Measurements from ENCODE around the gene CEMIP. TPM values are rescaled to one million over a fixed set of nuclear protein-coding genes. Genes with fewer than 3 reads are reported as not detected.

CEMIP gene, protein sequence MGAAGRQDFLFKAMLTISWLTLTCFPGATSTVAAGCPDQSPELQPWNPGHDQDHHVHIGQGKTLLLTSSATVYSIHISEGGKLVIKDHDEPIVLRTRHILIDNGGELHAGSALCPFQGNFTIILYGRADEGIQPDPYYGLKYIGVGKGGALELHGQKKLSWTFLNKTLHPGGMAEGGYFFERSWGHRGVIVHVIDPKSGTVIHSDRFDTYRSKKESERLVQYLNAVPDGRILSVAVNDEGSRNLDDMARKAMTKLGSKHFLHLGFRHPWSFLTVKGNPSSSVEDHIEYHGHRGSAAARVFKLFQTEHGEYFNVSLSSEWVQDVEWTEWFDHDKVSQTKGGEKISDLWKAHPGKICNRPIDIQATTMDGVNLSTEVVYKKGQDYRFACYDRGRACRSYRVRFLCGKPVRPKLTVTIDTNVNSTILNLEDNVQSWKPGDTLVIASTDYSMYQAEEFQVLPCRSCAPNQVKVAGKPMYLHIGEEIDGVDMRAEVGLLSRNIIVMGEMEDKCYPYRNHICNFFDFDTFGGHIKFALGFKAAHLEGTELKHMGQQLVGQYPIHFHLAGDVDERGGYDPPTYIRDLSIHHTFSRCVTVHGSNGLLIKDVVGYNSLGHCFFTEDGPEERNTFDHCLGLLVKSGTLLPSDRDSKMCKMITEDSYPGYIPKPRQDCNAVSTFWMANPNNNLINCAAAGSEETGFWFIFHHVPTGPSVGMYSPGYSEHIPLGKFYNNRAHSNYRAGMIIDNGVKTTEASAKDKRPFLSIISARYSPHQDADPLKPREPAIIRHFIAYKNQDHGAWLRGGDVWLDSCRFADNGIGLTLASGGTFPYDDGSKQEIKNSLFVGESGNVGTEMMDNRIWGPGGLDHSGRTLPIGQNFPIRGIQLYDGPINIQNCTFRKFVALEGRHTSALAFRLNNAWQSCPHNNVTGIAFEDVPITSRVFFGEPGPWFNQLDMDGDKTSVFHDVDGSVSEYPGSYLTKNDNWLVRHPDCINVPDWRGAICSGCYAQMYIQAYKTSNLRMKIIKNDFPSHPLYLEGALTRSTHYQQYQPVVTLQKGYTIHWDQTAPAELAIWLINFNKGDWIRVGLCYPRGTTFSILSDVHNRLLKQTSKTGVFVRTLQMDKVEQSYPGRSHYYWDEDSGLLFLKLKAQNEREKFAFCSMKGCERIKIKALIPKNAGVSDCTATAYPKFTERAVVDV (N-terminal part only)
- polyA plus RNA-seq (ENCODE audit: insufficient read length in 10 of 10), result 1 to 10 TPM in 9 of 10 donors, under 1 TPM in 1; 0.94 to 3.5 (median 2.0) TPM
- long read RNA-seq, donor 1, result 0 reads
- long read RNA-seq, donor 2, partial matches to known transcripts, result 40 of 40 reads
- long read RNA-seq, donor 2, other reads (novel, unspliced or antisense), result 0 of 40 reads
- long read RNA-seq, donor 3, result 0 reads
- long read RNA-seq, donor 4, result 0 reads
- long read RNA-seq, donor 5, result 0 reads
- long read RNA-seq, donor 6, result 0 reads
- long read RNA-seq, donor 7, result 0 reads
- long read RNA-seq, donor 8, result 0 reads
- long read RNA-seq, donor 9, result 0 reads

DNA sequence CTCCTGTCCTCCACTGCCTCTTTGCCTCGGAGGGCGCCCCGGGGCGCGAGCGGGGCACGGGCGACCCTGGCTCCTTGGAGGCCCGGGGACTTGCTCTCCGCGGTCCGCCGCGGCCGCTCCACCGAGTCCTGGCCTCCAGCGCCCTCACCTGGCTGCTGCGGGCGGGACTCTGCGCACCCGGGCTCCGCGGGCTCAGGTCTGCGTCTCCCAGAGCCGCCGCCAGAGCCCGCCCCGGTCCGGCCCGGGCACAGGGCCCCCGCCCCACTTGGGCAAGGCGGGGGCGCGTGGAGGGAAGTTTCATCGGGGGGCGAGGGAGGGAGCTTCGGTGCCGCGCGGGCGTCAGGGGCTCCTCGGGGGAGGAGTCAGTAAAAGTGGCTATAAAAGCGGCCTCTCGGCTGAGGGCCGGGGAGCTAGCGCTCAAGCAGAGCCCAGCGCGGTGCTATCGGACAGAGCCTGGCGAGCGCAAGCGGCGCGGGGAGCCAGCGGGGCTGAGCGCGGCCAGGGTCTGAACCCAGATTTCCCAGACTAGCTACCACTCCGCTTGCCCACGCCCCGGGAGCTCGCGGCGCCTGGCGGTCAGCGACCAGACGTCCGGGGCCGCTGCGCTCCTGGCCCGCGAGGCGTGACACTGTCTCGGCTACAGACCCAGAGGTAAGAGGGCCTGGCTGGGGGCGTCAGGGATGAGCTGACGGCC lies at the start of gene CEMIP:
Gene CEMIP, plus strand, starts transcription at position 407 of the 694 bp plus-strand sequence. CDS start 94,510 bp downstream, outside the sequence.
- DNase-seq, result peak; percentile 74 to 87 (median 77)

DNA sequence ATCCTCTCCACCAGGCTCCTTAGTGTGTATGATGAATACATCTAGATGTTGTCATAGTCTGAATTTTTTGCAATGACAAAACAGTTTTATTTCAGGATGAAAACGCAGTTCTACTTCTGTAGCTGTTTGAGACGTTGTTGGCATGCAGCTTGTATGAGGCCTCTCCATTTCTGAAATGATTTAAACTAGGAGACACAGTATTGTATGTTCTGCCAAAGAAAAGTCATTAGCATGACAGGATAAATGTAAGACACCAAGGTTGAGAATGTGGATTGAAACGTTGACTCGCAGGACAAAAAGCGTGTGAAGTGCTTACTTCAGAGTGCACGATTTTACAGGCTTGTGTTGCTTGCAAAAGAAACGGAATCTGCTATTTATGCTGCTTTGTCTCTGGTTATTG lies 48.8 kb upstream of the CEMIP start:
- peak in 1 of 3 donors; percentile 34 for DNase-seq

DNA sequence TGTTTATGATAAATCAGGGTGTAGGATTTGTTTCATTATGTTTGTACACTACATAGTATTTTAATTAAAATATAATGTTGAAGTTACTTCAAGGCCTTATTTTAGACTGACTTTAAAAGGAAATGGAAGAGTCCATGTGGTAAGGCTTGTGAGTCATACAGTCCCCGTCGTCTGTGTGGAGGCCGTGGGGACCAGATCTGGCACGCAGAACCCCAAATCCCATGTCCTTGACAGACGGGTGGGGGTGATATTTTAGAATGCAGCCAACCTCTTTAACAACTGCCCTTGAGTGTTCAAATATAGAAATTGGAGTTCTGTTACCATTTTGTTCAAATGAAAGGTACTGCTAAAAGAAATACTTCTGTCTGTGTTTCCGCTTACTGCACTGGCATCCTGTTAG lies 48.2 kb upstream of the CEMIP start:
- no peak for DNase-seq

DNA sequence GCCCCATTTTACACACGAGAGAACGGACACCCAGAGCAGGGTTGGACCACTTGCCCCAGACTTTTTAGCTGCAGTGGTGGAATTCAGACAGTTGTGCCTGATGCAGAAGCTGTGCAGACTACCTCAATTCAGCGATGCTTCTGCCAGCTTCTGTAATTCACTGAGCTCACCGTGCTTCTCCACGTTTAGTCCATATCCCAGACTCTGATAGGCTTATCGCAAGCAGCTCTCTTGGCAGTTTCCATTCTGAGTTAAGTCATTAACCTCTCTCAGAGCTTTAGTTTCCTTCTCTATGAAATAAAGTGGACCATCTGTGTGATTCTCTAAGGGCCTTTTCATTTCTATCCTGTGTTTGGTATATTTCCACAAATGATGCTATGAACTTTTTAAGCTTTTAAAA lies 47.0 kb upstream of the CEMIP start:
- peak in 1 of 3 donors; percentile 38 for DNase-seq

DNA sequence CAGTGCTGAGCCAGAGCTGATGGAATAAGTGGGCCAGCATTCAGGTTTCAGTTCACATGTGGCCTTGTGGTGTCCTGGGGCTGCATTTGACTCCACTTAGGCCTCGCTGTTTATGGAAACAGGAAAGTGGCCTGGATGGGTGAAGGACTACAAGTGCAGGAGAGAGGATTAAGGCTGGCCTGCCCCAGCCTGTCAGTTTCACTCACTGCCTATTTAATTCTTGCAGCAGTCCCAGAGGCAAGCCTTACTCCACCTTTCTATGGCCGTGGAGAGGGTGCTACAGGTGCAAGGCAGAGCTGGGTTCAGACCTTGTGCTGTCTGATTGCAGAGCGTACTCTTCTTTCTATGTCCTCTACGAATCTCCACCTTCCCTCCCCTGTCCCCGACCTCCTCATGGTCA lies 46.4 kb upstream of the CEMIP start:
- peak in 1 of 3 donors; percentile 35 for DNase-seq

DNA sequence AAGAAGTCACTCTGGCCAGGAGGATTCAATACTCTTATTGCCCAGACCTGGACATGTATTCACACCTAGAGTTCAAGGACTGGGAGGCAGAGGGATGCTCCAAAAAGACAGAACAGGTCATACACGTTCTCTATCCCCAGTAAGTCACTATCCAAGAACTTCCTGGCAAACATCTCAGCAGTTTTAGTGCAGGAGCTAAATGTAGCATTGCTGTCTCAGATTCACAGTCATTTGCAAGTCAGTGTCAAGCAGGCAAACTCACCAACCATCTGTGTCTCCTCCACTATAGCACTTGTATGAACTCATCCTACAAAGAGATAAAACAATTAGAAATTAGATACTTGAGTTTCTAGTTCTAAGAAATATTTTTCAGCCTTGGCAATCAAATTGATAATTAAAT lies 45.7 kb upstream of the CEMIP start:
- DNase-seq, result no peak

DNA sequence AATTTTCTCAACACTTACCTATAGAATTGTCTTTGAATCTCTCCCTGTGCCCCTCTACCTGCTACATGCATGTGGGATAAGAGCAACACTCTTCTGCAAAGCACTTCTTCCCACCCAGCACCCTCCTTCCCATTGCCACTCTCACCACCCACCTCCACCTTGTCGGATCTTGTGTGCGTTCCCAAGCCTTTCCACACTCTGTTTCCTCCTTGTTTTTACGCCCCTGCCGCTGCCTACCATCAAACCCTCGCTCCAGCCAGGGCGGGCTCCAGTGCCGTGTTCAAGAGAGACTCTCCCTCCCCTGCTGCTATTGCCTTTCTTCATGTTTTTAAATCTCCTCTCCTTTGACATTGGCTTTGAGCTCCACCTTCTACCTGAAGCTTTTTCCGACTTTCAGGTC lies 43.8 kb upstream of the CEMIP start:
- DNase-seq, result no peak

DNA sequence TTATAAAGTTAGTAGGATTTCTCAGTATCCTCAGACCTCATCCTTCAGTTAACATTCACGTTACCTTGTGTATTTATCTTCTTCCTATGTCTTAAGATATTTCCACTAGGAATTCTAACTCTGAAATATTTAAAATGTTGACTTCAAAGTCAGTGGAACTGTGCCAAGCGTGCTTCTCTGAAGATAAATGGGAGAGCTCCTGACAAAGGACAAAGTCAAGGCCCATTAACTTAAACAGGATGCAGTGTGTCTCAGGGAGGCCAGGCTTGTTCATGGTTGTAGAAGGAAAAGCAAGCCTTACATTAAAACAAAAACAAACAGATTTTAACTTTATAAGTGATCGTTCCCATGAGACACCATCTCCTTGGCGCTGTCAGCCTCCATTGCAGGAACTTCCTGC lies 42.6 kb upstream of the CEMIP start:
- DNase-seq, result peak in 1 of 3 donors; percentile 14

DNA sequence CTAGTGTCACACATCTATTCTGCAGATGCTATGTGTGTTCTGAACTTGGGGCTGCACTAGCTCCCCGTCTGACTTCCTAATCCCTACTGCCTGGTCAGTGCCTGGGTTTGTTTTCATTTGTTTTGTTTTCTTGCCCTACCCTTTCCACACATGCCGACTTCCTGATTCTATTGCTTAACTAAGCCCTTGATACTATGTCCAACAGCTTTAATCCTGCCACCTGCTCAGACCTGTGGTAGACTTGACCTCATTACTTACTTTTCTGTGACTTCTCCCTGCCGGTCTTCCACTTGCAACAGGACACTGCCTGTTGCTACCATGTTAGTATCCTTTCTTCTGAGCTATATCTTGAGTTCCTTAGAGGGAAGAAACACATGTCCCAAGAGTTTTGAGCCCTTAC lies 39.3 kb upstream of the CEMIP start:
- DNase-seq, result no peak

DNA sequence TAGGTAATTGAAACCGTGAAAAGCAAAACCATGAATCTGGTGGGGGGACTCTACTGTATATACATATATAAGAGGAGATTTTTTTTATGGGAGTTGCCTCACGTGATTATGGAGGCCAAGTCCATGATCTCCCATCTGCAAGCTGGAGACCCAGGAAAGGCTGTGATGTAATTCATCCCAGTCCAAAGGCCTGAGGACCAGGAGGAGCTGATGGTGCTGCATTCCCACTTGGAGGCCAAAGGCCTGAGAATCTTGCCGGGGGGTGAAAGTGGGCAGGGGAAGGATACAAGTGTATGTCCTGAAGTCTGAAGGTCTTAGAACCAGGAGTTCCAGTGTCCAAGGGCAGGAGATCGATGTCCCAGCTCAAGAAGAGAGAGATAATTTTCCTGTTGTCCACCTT lies 37.1 kb upstream of the CEMIP start:
- no peak for DNase-seq

DNA sequence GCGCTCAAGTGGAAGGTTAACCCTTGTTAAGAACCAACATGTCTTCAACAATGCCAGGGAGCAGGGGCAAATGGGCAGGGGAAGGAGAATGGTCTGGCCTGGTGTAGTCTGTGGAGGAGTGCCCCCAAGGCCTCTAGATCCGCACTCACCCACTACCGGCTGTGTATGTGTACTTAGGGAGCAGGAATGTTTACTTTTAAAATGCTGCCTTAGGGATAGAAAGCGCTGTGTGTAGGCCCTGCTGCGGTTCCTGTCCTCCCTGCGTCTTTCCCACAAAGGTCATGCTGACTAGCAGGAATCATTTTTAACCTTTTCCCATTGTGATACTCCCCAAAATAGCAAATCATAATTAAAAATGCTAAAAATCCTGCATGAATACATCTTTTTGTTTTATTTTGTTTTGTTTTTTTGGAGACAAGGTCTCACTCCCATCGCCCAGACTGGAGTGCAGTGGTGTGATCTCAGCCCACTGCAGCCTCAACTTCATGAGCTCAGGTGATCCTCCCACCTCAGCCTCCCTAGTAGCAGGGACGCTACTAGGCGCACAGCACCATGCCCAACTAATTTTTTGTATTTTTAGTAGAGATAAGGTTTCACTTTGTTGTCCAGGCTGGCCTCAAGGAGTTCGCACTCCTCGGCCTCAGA lies 35.9 kb upstream of the CEMIP start:
- no peak for DNase-seq

DNA sequence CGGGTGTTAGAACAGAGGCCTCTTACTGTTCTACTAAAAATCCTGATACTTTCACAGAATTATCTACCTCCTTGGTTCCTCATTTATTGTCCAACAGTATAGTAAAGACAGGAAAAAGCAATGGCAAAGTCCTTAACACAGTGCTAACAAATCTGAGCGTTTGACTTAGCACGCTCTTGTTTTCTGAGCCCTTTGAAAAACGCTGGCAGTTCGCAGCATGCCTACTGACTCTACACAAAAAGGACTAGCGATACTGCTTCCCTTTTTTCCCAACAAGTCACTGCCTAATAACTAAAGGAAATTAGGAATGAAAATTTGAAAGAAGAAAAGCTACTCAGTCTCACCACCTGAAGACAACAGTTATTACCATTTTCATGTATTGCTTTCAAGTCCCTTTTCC lies 34.8 kb upstream of the CEMIP start:
- DNase-seq, result no peak

DNA sequence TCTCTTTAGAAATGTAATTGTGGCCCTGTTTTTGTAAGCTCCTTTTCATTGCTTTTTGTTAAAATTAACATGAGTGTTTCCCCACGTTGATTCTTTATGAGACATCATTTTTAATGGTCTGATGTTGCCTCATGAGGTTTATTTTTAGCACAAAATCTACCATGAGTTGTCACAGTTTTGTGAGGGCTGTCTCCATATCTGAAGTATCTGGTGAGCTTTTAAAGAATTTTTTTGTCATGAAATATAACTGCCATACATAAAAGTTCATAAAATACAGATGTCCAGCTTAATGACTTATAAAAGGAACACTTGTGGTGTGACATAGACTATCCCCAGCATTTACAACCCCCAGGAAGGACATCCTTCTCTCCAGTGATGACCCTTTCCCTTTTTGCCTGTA lies 34.3 kb upstream of the CEMIP start:
- peak in 1 of 3 donors; percentile 20 for DNase-seq

DNA sequence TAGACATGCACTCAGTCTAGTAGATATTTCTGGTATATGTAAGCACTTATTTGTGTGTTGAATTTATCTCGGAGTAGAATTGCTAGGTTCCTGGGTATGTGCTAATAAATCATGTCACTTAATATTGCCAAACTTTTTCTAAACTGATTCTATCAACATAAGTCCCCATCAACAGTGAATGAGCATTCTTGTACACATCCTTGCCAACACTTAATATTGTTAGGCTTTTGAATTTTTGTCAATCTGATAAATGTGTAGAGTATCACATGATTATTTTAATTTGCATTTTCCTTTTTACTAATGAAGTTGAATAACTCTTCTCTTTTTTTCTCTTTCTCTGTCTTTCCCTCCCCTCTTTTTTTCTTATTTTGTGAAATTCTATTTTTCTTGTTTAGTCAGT lies 33.3 kb upstream of the CEMIP start:
- DNase-seq, result no peak

DNA sequence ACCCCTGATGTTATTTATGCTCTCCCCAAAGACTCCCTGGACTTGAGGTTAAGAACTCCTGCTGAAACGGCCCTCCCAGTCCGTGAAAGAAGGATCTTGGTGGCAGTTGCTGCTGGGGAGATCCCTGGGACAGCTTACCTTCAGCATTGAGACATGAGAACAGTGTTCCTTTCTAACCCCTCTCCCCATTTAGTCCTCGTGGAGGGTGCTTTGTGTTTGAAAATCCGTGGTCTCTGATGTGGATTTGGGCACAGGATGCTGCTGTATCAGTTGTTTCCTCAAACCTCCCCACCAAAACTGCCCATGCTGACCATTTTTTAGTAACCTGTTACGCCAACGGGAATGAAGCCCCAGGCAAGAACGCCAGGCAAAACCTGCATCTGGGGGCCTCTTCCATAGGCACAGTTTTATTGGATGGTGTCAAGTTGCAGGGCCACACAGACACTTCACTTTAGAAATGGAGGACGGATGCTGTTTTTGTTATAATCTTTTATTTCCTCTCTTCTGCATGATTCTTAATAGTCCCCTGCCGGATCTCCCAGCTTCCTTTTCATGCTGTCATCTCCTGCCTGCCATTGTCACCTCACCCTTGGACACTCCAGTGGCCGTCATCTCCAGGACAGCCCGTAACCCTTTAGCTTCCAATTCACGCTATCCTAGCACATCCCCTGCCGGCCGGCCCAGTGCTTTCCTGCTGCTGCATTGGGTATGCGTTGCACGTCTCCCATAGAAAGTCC lies 31.7 kb upstream of the CEMIP start:
- peak in 1 of 3 donors; percentile 27 for DNase-seq

DNA sequence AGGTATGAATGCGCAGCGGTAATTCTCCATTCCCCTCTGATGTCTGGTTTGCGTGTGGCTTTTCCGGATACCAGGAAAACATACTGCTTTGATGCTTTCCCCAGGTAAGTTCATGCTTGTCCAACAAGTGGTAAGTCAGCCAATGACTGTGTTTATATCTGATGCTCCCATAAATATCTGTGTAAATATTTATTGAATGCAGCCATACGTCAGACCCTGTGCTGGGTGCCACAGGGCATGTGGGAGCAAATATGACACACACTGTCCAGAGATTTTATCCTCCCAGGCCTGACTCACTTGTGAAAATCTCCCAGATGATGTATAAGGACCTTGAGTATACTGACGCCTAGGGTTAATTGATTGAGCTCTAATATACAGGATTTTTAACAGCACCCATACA lies 29.6 kb upstream of the CEMIP start:
- DNase-seq, result no peak

DNA sequence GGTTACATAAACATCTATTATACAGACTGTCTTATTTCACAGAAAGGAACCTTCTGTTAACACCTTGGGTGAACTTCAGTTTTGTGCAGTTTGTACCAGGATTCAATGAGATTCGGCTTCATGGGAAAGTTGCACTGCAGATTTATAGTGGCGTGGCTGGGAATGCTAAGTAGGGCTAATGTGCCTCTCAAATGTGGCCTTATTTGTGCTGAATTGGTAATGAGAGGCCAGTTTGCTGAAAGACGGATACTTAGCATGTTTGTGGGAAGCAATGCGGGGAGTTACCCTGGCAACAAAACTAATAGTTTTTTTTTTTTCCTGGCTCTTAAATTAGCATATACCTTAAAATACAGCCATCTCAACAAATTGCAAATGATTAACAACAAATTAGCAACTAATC lies 28.6 kb upstream of the CEMIP start:
- DNase-seq, result no peak

DNA sequence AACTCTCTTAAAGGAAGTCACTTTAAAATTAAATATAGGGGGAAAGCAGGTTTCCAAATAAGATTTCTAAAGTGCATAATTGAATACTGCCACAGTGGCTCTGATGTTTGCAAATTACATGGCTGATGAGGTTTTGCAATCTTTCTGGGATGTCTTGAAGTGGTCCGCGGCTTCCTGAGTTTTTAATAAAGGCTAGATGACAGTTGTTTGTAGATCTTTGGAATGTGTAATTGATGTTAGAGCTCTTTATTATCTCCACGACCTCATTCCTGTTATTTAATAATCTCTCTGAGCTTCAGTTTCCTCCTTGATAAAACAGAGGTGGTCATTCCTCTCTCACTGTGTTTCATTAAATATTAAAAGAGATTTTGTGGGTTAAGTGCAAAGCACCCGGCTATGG lies 27.0 kb upstream of the CEMIP start:
- no peak for DNase-seq

DNA sequence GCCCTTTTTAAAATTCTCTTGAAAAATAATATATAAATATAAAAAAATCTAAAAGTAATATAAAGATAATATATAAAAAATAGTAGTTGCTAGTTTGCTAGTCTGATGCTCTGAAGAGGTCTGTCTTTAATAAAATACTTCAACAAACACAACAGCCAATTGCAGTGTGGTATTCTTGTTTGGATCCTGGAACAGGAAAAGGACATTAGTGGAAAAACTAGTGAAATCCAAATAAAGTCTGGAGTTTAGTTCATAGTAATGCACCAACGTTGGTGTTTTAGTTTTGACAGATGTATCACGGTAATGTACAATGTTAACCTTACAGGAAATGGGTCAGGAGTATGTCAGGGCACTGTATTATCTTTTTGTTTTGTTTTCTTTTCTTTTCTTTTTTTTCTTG lies 26.0 kb upstream of the CEMIP start:
- peak in 1 of 3 donors; percentile 13 for DNase-seq

DNA sequence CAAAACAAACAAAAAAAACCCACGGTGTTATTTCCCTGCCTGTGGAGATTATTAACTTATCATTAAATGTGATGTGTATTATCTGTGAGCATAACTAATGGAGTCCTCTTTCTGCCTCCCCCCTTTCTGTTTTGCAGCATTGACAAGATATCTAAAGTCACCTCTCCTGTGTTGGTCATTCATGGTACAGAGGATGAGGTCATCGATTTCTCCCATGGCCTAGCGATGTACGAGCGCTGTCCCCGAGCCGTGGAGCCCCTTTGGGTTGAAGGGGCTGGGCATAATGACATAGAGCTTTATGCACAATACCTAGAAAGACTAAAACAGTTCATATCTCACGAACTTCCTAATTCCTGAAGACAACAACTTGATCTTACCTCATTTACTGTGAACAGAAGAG lies 25.2 kb upstream of the CEMIP start:
- DNase-seq, result no peak
